Measurements from ENCODE around the gene NBAS.

The NBAS gene

DNA sequence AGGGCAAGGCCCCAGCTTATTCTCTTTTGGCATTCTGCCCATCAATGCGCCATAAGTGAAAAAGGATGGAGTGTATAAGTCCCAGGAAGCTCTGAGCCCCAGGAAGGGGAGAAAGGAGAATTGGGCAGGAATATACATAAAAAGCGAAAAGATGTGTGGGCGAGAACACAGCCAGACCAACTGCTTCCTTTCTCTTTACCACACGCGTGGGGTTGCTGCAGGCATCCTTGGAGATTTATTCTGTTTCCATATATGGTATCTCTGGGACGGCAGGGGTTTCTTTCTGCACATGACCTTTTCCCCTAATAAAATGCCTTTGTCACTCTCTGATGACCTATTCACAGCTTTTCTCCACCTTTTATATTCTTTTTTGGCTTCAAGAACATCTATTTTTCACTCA, 440.5 kb downstream of the NBAS start:
- Histone ChIP-seq H3K9ac (ENCODE audit: low read length) (no peak overlapping the region), H4K20me1 (ENCODE audit: insufficient read depth, low read length) (no peaks in the 10 kb centered on the region), H3K36me3 (ENCODE audit: insufficient read depth, low read length) (no peaks in the 10 kb centered on the region), H3K9me2 (ENCODE audit: low read depth, low read length) (no peaks in the 10 kb centered on the region), H3K4me2 (ENCODE audit: low read length) (no peak overlapping the region), H3K4me1 (ENCODE audit: insufficient read depth, low read length, severe bottlenecking) (no peaks in the 10 kb centered on the region), H3K27me3 (ENCODE audit: insufficient read depth, low read length) (no peaks in the 10 kb centered on the region), H3K9me3 (ENCODE audit: low read length) (no peaks in the 10 kb centered on the region), H3K4me3 (ENCODE audit: low read depth, low read length, poor library complexity, severe bottlenecking) (no peak overlapping the region), H2AFZ (ENCODE audit: low read length) (no peak overlapping the region), H3K79me2 (ENCODE audit: insufficient read depth, low read length) (no peaks in the 10 kb centered on the region), H3K27ac (ENCODE audit: low read depth, low read length, poor library complexity, severe bottlenecking) (no peak overlapping the region), H3F3A (ENCODE audit: insufficient read depth, low read length) (no peaks in the 10 kb centered on the region)
- TF ChIP-seq EZH2 (IDR thresholded peaks at IDR 0.05; ENCODE audit: borderline replicate concordance, low read length) (no peak), CTCF (IDR thresholded peaks at IDR 0.05; ENCODE audit: low read length) (no peak)

GRCh38 chr2:15119722-15120175, 441.4 kb downstream of the NBAS start:
- Histone ChIP-seq H3K4me1 (ENCODE audit: insufficient read depth, low read length, severe bottlenecking) (no peaks in the 10 kb centered on the region), H3F3A (ENCODE audit: insufficient read depth, low read length) (no peaks in the 10 kb centered on the region), H3K79me2 (ENCODE audit: insufficient read depth, low read length) (no peaks in the 10 kb centered on the region), H3K9me2 (ENCODE audit: low read depth, low read length) (no peaks in the 10 kb centered on the region), H3K9me3 (ENCODE audit: low read length) (no peaks in the 10 kb centered on the region), H2AFZ (ENCODE audit: low read length) (no peak overlapping the region), H4K20me1 (ENCODE audit: insufficient read depth, low read length) (no peaks in the 10 kb centered on the region), H3K4me3 (ENCODE audit: low read depth, low read length, poor library complexity, severe bottlenecking) (no peak overlapping the region), H3K27me3 (ENCODE audit: insufficient read depth, low read length) (no peaks in the 10 kb centered on the region), H3K36me3 (ENCODE audit: insufficient read depth, low read length) (no peaks in the 10 kb centered on the region), H3K27ac (ENCODE audit: low read depth, low read length, poor library complexity, severe bottlenecking) (no peak overlapping the region), H3K4me2 (ENCODE audit: low read length) (no peak overlapping the region), H3K9ac (ENCODE audit: low read length) (no peak overlapping the region)
- TF ChIP-seq CTCF (IDR thresholded peaks at IDR 0.05; ENCODE audit: low read length) (no peak), EZH2 (IDR thresholded peaks at IDR 0.05; ENCODE audit: borderline replicate concordance, low read length) (no peak)

GRCh38 chr2:15117409-15118050, 443.6 kb downstream of the NBAS start:
- Histone ChIP-seq H4K20me1 (ENCODE audit: insufficient read depth, low read length) (no peaks in the 10 kb centered on the region), H3K9me2 (ENCODE audit: low read depth, low read length) (no peaks in the 10 kb centered on the region), H3F3A (ENCODE audit: insufficient read depth, low read length) (no peaks in the 10 kb centered on the region), H3K27me3 (ENCODE audit: insufficient read depth, low read length) (no peaks in the 10 kb centered on the region), H3K36me3 (ENCODE audit: insufficient read depth, low read length) (no peaks in the 10 kb centered on the region), H3K4me1 (ENCODE audit: insufficient read depth, low read length, severe bottlenecking) (no peaks in the 10 kb centered on the region), H3K4me3 (ENCODE audit: low read depth, low read length, poor library complexity, severe bottlenecking) (no peak overlapping the region), H3K9me3 (ENCODE audit: low read length) (peaks cover under 1% of the 10 kb centered on the region; the same call in 1 of the 2 replicates), H3K79me2 (ENCODE audit: insufficient read depth, low read length) (no peaks in the 10 kb centered on the region), H3K9ac (ENCODE audit: low read length) (no peak overlapping the region), H3K27ac (ENCODE audit: low read depth, low read length, poor library complexity, severe bottlenecking) (no peak overlapping the region), H2AFZ (ENCODE audit: low read length) (no peak overlapping the region), H3K4me2 (ENCODE audit: low read length) (no peak overlapping the region)
- TF ChIP-seq EZH2 (IDR thresholded peaks at IDR 0.05; ENCODE audit: borderline replicate concordance, low read length) (no peak), CTCF (IDR thresholded peaks at IDR 0.05; ENCODE audit: low read length) (no peak)

Data from OCI-LY1 (cell line).